BLaER1 treated with 17β-estradiol and CSF1 and Interleukin-3, amounts not matched to agents 10 nM and 100 nM (cell line): ENCODE results near the gene POLDIP2.

ENCODE experiments used
- H3K27ac ChIP-seq, 11 experiments: shearing (Covaris generic); formaldehyde crosslinking; 2 replicates each; pipeline ENCODE4 v1.8.1; 2022
- H3K27me3 ChIP-seq, 11 experiments: shearing (Covaris generic); formaldehyde crosslinking; 2 replicates each; pipeline ENCODE4 v1.8.1; 2022
- H3K36me3 ChIP-seq, 11 experiments: shearing (Covaris generic); formaldehyde crosslinking; 2 replicates each; pipeline ENCODE4 v1.8.1; 2022
- H3K4me1 ChIP-seq, 10 experiments: shearing (Covaris generic); formaldehyde crosslinking; 2 replicates each; pipeline ENCODE4 v1.8.1; 2022
- H3K4me2 ChIP-seq, 11 experiments: shearing (Covaris generic); formaldehyde crosslinking; 2 replicates each; pipeline ENCODE4 v1.8.1; 2022
- H3K4me3 ChIP-seq, 10 experiments: shearing (Covaris generic); formaldehyde crosslinking; 2 replicates each; pipeline ENCODE4 v1.8.1; 2022
- H3K9ac ChIP-seq, 11 experiments: shearing (Covaris generic); formaldehyde crosslinking; 2 replicates each; pipeline ENCODE4 v1.8.1; 2022
- H3K9me3 ChIP-seq, 11 experiments: shearing (Covaris generic); formaldehyde crosslinking; replicated peaks in 1 of 11; 2 replicates each; pipeline ENCODE4 v1.8.1; 2022
- H4K20me1 ChIP-seq, 11 experiments: shearing (Covaris generic); formaldehyde crosslinking; 2 replicates each; pipeline ENCODE4 v1.8.1; 2022
- Cebpa-rat ChIP-seq, 11 experiments: shearing (Covaris generic); IDR thresholded peaks; 2 replicates each; pipeline ENCODE4 v1.8.1; 2022

POLDIP2 gene

DNA sequence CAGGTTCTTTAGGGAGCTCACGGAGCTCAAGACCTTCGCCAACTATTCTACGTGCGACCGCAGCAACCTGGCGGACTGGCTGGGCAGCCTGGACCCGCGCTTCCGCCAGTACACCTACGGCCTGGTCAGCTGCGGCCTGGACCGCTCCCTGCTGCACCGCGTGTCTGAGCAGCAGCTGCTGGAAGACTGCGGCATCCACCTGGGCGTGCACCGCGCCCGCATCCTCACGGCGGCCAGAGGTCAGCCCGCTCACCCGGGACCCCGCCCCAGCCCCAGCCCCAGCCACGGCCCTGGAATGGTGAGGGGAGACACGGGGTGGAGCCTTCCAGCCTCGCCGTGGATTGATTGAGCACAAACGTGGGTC lies 27.7 kb upstream of the POLDIP2 start:
- Histone ChIP-seq H3K4me1 (peaks cover 17 to 31% (median 29%) of the 10 kb centered on the region in 10 experiments; a peak in 19 of 20 replicates), H3K9me3 (no peaks in the 10 kb centered on the region), H3K27ac (no peak overlapping the region), H3K4me2 (peak overlapping the region; percentile 81 to 98 (median 94)), H4K20me1 (peaks cover 0 to 52% (median 8%) of the 10 kb centered on the region in 11 experiments; a peak in 12 of 22 replicates), H3K9ac (peak overlapping the region in 9 of 11 experiments; percentile 55 to 76 (median 62); a peak in 12 of 22 replicates), H3K4me3 (peak overlapping the region; percentile 52 to 70 (median 58)), H3K27me3 (peaks cover 18 to 36% (median 29%) of the 10 kb centered on the region in 11 experiments), H3K36me3 (peaks cover 23 to 53% (median 36%) of the 10 kb centered on the region in 11 experiments)
- no peak for TF ChIP-seq Cebpa-rat (IDR thresholded peaks at IDR 0.05)

DNA sequence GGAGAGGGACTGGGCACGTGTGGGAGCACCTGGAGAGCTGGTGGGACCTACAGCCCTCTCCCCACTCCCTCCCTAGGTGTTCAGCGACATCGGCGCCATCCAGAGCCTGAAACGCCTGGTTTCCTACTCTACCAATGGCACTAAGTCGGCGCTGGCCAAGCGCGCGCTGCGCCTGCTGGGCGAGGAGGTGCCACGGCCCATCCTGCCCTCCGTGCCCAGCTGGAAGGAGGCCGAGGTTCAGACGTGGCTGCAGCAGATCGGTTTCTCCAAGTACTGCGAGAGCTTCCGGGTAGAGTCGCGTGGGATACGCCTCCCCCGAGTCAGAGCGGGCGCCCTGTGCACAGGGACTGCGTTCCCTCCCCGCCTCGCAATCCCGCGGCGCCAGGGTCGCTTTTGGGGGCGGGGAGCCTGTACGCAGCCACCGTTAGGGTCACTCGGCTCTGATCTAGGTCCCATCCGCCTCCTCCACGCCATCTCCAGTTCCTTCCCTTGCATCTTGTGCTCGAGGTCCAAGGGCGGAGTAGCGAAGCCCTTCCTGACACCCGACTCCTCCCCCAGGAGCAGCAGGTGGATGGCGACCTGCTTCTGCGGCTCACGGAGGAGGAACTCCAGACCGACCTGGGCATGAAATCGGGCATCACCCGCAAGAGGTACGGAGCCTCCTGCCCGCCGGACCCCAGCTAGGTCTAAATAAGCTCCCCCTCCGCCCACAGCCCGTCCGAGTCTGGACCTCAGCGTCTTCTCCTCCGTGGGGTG lies 27.1 kb upstream of the POLDIP2 start:
- H4K20me1 ChIP-seq: peaks cover 0 to 56% (median 8%) of the 10 kb centered on the region in 11 experiments; a peak in 11 of 22 replicates

DNA sequence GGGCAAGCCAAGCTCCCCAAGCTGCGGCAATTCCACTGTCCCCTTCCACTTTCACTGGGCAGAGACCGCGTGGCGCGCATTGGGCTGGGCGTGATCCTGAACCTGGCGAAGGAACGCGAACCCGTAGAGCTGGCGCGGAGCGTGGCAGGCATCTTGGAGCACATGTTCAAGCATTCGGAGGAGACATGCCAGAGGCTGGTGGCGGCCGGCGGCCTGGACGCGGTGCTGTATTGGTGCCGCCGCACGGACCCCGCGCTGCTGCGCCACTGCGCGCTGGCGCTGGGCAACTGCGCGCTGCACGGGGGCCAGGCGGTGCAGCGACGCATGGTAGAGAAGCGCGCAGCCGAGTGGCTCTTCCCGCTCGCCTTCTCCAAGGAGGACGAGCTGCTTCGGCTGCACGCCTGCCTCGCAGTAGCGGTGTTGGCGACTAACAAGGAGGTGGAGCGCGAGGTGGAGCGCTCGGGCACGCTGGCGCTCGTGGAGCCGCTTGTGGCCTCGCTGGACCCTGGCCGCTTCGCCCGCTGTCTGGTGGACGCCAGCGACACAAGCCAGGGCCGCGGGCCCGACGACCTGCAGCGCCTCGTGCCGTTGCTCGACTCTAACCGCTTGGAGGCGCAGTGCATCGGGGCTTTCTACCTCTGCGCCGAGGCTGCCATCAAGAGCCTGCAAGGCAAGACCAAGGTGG lies 24.0 kb upstream of the POLDIP2 start:
- Histone ChIP-seq H3K4me2 (no peak overlapping the region), H3K36me3 (peaks cover 0 to 32% (median 13%) of the 10 kb centered on the region in 11 experiments; a peak in 17 of 22 replicates), H3K4me1 (peaks cover 17 to 32% (median 29%) of the 10 kb centered on the region in 10 experiments; a peak in 19 of 20 replicates), H3K9ac (no peak overlapping the region), H3K27me3 (peaks cover 18 to 36% (median 29%) of the 10 kb centered on the region in 11 experiments), H3K9me3 (no peaks in the 10 kb centered on the region), H4K20me1 (peaks cover 0 to 74% (median 14%) of the 10 kb centered on the region in 11 experiments; a peak in 13 of 22 replicates), H3K27ac (no peak overlapping the region), H3K4me3 (no peak overlapping the region)
- no peak for TF ChIP-seq Cebpa-rat (IDR thresholded peaks at IDR 0.05)

More for the DNA sequence above, 27.1 kb upstream of the POLDIP2 start:
- peaks cover 18 to 47% (median 31%) of the 10 kb centered on the region in 11 experiments; a peak in 21 of 22 replicates for H3K36me3 ChIP-seq
- TF ChIP-seq Cebpa-rat (IDR thresholded peaks at IDR 0.05): no peak
- peak overlapping the region; percentile 20 to 76 (median 62) for H3K9ac ChIP-seq
- H3K27me3 ChIP-seq: peaks cover 18 to 36% (median 29%) of the 10 kb centered on the region in 11 experiments
- H3K4me1 ChIP-seq: peaks cover 17 to 32% (median 29%) of the 10 kb centered on the region in 10 experiments; a peak in 19 of 20 replicates
- peak overlapping the region; percentile 81 to 98 (median 94) for H3K4me2 ChIP-seq
- peak overlapping the region in 8 of 11 experiments; percentile 4 to 58 (median 26); a peak in 9 of 22 replicates for H3K27ac ChIP-seq
- H3K9me3 ChIP-seq: no peaks in the 10 kb centered on the region
- H3K4me3 ChIP-seq: peak overlapping the region; percentile 52 to 70 (median 58)

DNA sequence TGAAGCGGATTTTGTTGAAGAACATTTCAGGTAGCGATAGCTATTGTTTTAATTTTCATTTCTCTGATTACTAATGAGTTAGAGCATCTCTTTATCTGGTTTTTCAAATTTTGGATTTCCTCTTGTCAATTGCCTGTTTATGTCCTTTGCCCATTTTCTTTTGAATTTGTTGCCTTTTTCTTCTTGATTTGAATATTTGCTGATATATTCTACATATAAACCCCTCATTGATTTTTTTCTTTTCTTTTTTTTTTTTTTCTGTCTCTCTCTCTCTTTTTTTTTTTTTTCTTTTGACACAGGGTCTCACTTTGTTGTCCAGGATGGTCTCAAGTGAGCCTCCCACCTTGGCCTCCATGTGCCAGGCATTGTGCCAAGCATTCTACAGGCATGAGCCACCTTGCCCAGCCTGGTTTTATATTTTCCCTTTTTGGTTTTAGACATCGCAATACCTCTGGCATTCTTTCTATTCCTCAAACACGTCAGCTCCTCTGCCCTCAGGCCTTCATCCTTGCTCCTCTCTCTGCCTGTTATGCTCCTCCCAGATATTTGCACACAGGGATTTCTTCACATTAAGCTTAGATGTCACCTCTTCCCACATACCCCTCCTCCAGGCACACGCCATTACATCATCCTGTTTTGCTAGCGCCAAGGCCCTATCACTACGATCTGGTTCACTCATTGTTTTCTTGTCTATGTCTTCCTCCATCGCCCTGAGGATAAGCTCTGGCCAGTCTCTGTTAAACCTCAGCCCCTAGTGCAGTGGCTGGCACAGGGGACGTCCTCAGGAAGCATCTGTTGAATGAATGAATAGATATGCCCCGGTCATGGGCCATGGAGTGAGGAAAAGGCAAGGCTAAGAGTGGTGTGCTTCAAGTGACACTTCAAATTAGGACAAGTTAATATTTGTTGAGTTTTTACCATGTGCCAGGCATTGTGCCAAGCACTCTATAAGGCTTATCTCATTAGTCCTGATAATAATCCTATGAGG lies 22.8 kb upstream of the POLDIP2 start:
- Histone ChIP-seq H3K27me3 (peaks cover 18 to 26% (median 21%) of the 10 kb centered on the region in 11 experiments), H3K4me2 (peak overlapping the region in 5 of 11 experiments; percentile 2 to 22 (median 4); a peak in 5 of 22 replicates), H3K9ac (no peak overlapping the region), H4K20me1 (peaks cover 0 to 71% (median 19%) of the 10 kb centered on the region in 11 experiments; a peak in 13 of 22 replicates), H3K9me3 (no peaks in the 10 kb centered on the region), H3K27ac (no peak overlapping the region), H3K4me3 (no peak overlapping the region), H3K36me3 (peaks cover 0 to 32% (median 13%) of the 10 kb centered on the region in 11 experiments; a peak in 17 of 22 replicates), H3K4me1 (peaks cover 11 to 27% (median 24%) of the 10 kb centered on the region in 10 experiments; a peak in 19 of 20 replicates)
- no peak for TF ChIP-seq Cebpa-rat (IDR thresholded peaks at IDR 0.05)

DNA sequence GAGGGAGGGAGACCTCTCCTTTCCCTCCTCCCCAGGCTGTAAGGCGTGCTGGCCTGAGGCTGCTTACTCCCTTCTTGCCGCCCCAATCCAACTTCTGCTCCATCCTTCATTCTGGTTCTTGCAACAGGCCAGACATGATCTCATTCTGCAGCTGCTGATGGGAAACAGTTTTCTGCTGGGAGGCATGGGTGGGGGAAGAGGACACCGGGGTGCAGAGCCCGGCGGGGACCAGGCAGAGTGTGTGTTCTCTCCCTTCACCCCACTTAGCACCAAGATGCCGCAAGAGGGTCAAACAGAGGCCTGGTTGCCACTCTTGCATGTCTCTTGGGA lies 15.6 kb upstream of the POLDIP2 start:
- Histone ChIP-seq H3K9me3 (no peaks in the 10 kb centered on the region), H3K9ac (peak overlapping the region in 10 of 11 experiments; percentile 69 to 89 (median 80); a peak in 16 of 22 replicates), H3K27me3 (no peaks in the 10 kb centered on the region; a peak in 1 of 22 replicates), H4K20me1 (peaks cover 18 to 67% (median 49%) of the 10 kb centered on the region in 11 experiments; a peak in 19 of 22 replicates), H3K36me3 (peaks cover 0 to 14% (median 3%) of the 10 kb centered on the region in 11 experiments; a peak in 10 of 22 replicates), H3K4me2 (peak overlapping the region; percentile 96 to 100 (median 98)), H3K4me1 (peaks cover 32 to 47% (median 40%) of the 10 kb centered on the region in 10 experiments), H3K27ac (no peak overlapping the region; a peak in 1 of 22 replicates), H3K4me3 (peak overlapping the region; percentile 63 to 79 (median 74); a peak in 19 of 20 replicates)
- no peak for TF ChIP-seq Cebpa-rat (IDR thresholded peaks at IDR 0.05)

DNA sequence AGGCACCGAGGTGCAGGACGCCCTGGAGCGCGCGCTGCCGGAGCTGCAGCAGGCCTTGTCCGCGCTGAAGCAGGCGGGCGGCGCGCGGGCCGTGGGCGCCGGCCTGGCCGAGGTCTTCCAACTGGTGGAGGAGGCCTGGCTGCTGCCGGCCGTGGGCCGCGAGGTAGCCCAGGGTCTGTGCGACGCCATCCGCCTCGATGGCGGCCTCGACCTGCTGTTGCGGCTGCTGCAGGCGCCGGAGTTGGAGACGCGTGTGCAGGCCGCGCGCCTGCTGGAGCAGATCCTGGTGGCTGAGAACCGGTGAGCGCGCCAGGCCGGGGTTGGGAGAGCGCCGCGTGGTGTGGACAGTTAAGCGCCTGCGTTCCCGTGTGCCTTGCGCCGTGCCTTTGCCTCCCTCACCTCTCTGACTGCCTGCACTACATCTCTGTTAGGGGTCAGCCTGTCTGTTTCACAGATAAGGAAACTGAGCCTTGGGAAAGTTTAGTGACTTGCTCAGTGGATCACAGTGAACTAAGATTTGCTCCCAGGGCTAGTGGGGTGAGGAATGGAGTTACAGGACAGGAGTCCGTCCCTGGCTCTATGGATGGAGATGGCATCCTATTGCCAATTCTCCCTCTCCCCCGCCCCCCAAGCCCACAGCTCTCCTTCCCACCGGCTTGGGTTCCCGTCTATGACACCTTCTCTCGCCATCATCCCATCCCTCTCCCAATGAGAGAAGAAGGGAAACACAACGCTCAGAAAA lies 15.0 kb upstream of the POLDIP2 start:
- Histone ChIP-seq H3K4me3 (peak overlapping the region; percentile 63 to 79 (median 74)), H3K27me3 (no peaks in the 10 kb centered on the region; a peak in 1 of 22 replicates), H4K20me1 (peaks cover 18 to 63% (median 47%) of the 10 kb centered on the region in 11 experiments; a peak in 19 of 22 replicates), H3K9me3 (no peaks in the 10 kb centered on the region), H3K9ac (peak overlapping the region; percentile 69 to 89 (median 79)), H3K4me1 (peaks cover 32 to 47% (median 40%) of the 10 kb centered on the region in 10 experiments), H3K36me3 (peaks cover 0 to 10% (median 3%) of the 10 kb centered on the region in 11 experiments; a peak in 10 of 22 replicates), H3K4me2 (peak overlapping the region; percentile 96 to 100 (median 98)), H3K27ac (peak overlapping the region in 9 of 11 experiments; percentile 50 to 83 (median 75); a peak in 20 of 22 replicates)
- TF ChIP-seq Cebpa-rat (IDR thresholded peaks at IDR 0.05): no peak
